HEK293 (cell line): ENCODE results near the gene USE1.

Experiments
- CTCF ChIA-PET: fragments of 350-600 bp; formaldehyde crosslinking; extraction: SDS; loops from one replicate; lab custom pipeline; 2021; ENCODE audit warnings: antibody characterized with exemption; lab: Yijun Ruan, JAX
- POLR2A ChIA-PET: fragments of 300-600 bp; formaldehyde crosslinking; extraction: SDS; loops from one replicate; lab custom pipeline; 2020; ENCODE audit warnings: antibody characterized with exemption, inconsistent platforms; lab: Yijun Ruan, JAX
- H3K27ac ChIP-seq: fragments of 200-500 bp; sonication (Bioruptor generic); 2 replicates; pipeline ENCODE4 v1.5.1; 2014; ENCODE audit warnings: low read depth, low read length, control low read depth, inconsistent platforms; ENCODE audit errors: extremely low read depth
- H3K36me3 ChIP-seq, 2 experiments: fragments of 200-500 bp in 1 of 2; sonication (Bioruptor generic) in 1 of 2; 1 replicate in 1 of 2; 2 replicates in 1 of 2; pipeline ENCODE4 v1.5.1; 2014 to 2017; ENCODE audit warnings: inconsistent platforms in 2 of 2, low read length in 2 of 2; ENCODE audit not compliant: control insufficient read depth in 2 of 2, insufficient read depth in 1 of 2
- H3K4me1 ChIP-seq: fragments of 200-500 bp; sonication (Bioruptor generic); 2 replicates; pipeline ENCODE4 v1.5.1; 2014; ENCODE audit warnings: mild to moderate bottlenecking, low read length, inconsistent platforms; ENCODE audit not compliant: control insufficient read depth, insufficient read depth
- H3K4me3 ChIP-seq: 2 replicates; pipeline ENCODE4 v1.5.1; 2011; ENCODE audit warnings: low read depth, mild to moderate bottlenecking, control low read depth, low read length, moderate library complexity
- H3K9me3 ChIP-seq: fragments of 200-500 bp; sonication (Bioruptor generic); 2 replicates; pipeline ENCODE4 v1.5.1; 2014; ENCODE audit warnings: low read depth, low read length, inconsistent platforms; ENCODE audit not compliant: control insufficient read depth, insufficient read depth
- HIC1 ChIP-seq: fragments of 450-650 bp; formaldehyde crosslinking; IDR thresholded peaks from 2 replicates; pipeline ENCODE4 v1.5.1; 2016; ENCODE audit warnings: missing biosample characterization, missing genetic modification characterization
- KLF7 ChIP-seq: fragments of 450-650 bp; formaldehyde crosslinking; IDR thresholded peaks from 2 replicates; pipeline ENCODE4 v1.5.1; 2016; ENCODE audit warnings: missing biosample characterization, missing genetic modification characterization, borderline replicate concordance
- PRDM4 ChIP-seq: fragments of 450-650 bp; formaldehyde crosslinking; IDR thresholded peaks from 2 replicates; pipeline ENCODE4 v1.5.1; 2017; ENCODE audit warnings: missing biosample characterization, missing genetic modification characterization
- SCRT1 ChIP-seq: fragments of 450-650 bp; formaldehyde crosslinking; IDR thresholded peaks from 2 replicates; pipeline ENCODE4 v1.5.1; 2016; ENCODE audit warnings: missing biosample characterization, missing genetic modification characterization, borderline replicate concordance
- ZIC2 ChIP-seq: fragments of 450-650 bp; formaldehyde crosslinking; IDR thresholded peaks from 2 replicates; pipeline ENCODE4 v1.5.1; 2016; ENCODE audit warnings: missing biosample characterization, missing genetic modification characterization
- ZNF354C ChIP-seq: fragments of 450-650 bp; formaldehyde crosslinking; IDR thresholded peaks from 2 replicates; pipeline ENCODE4 v1.5.1; 2016; ENCODE audit warnings: missing biosample characterization, missing genetic modification characterization, low read depth, borderline replicate concordance
- ZNF623 ChIP-seq: fragments of 450-650 bp; formaldehyde crosslinking; IDR thresholded peaks from 2 replicates; pipeline ENCODE4 v1.5.1; 2016; ENCODE audit warnings: missing biosample characterization, missing genetic modification characterization
- ZNF677 ChIP-seq: fragments of 450-650 bp; IDR thresholded peaks from 2 replicates; pipeline ENCODE4 v1.5.0; 2018; ENCODE audit warnings: missing biosample characterization, mild to moderate bottlenecking, missing genetic modification characterization, moderate library complexity
- ZNF792 ChIP-seq: fragments of 450-650 bp; formaldehyde crosslinking; IDR thresholded peaks from 2 replicates; pipeline ENCODE4 v1.5.1; 2016; ENCODE audit warnings: missing biosample characterization, missing genetic modification characterization
- ZNF843 ChIP-seq: fragments of 450-650 bp; formaldehyde crosslinking; IDR thresholded peaks from 2 replicates; pipeline ENCODE4 v1.5.1; 2016; ENCODE audit warnings: missing biosample characterization, missing genetic modification characterization
- ZSCAN23 ChIP-seq: fragments of 450-650 bp; formaldehyde crosslinking; IDR thresholded peaks from 2 replicates; pipeline ENCODE4 v1.5.1; 2016; ENCODE audit warnings: missing biosample characterization, missing genetic modification characterization

USE1 gene

GRCh38 chr19:17172624-17173345 lies 42.4 kb upstream of the USE1 start:
- peaks cover 9 to 45% of the 10 kb centered on the region in 2 experiments; a peak in 2 of 3 replicates for H3K36me3 ChIP-seq
- CTCF ChIA-PET = interaction anchor here (0.5 to 0.9 kb wide), 2 partner anchors 104 to 394 kb away, joined by 3 read pairs; no protein-coding TSS in a partner anchor

GRCh38 chr19:17178291-17178690 lies 36.9 kb upstream of the USE1 start:
- H3K4me1 ChIP-seq = no peaks in the 10 kb centered on the region
- ChIA-PET CTCF (interaction anchor here (0.7 kb wide), 1 partner anchor 38 kb away, joined by 4 read pairs; no protein-coding TSS in a partner anchor), POLR2A (no interaction called here)
- H3K36me3 ChIP-seq = peaks cover 0 to 22% of the 10 kb centered on the region in 2 experiments; a peak in 2 of 3 replicates
- no peaks in the 10 kb centered on the region for H3K9me3 ChIP-seq
- TF ChIP-seq ZIC2 (tag by site-specific recombination) (no peak), PRDM4 (tag by site-specific recombination) (no peak), ZNF677 (tag by site-specific recombination) (no peak), SCRT1 (tag by site-specific recombination) (no peak), HIC1 (no peak), ZSCAN23 (no peak), ZNF843 (tag by site-specific recombination) (no peak), ZNF623 (tag by site-specific recombination) (no peak), ZNF792 (tag by site-specific recombination) (no peak)
- H3K27ac ChIP-seq = no peak overlapping the region
- no peak overlapping the region for H3K4me3 ChIP-seq

More at GRCh38 chr19:17172624-17173345, 42.4 kb upstream of the USE1 start:
- POLR2A ChIA-PET = no interaction called here
- Histone ChIP-seq H3K27ac (no peak overlapping the region), H3K4me3 (no peak overlapping the region), H3K4me1 (no peaks in the 10 kb centered on the region), H3K9me3 (no peaks in the 10 kb centered on the region)
- TF ChIP-seq ZNF354C = no peak

- CTCF ChIA-PET = no interaction called here
- POLR2A ChIA-PET = no interaction called here
- Histone ChIP-seq H3K9me3 (no peaks in the 10 kb centered on the region), H3K4me3 (no peak overlapping the region), H3K36me3 (peaks cover 0 to 34% of the 10 kb centered on the region in 2 experiments; a peak in 2 of 3 replicates), H3K27ac (no peak overlapping the region), H3K4me1 (no peaks in the 10 kb centered on the region)
- TF ChIP-seq KLF7 (tag by site-specific recombination) = no peak
- TF ChIP-seq ZIC2 (tag by site-specific recombination) = peak; percentile 16; the same call in 1 of the 2 replicates
These were observed 34.0 kb upstream of the USE1 start for GRCh38 chr19:17180997-17181702.
